Cardiac fibroblast (primary cell): ENCODE data around the gene PCNX1.

Experiments
- DNase-seq, 2 donors: peaks; one replicate each; pipeline versions ENCODE4 v3.0.0 to v3.0.0-alpha.2; 2010; ENCODE audit warnings: low read depth in 2 of 2
- H3K4me3 ChIP-seq, 2 donors: replicated peaks in 1 of 2; 1 replicate in 1 of 2; 2 replicates in 1 of 2; pipeline ENCODE4 v1.5.1; 2011; ENCODE audit warnings: low read depth in 2 of 2, low read length in 2 of 2, mild to moderate bottlenecking in 2 of 2, moderate library complexity in 1 of 2
- CTCF ChIP-seq: IDR thresholded peaks from one replicate; pipeline ENCODE4 v1.5.1; 2011; ENCODE audit warnings: low read depth, mild to moderate bottlenecking, low read length, inconsistent platforms

PCNX1 gene

GRCh38 chr14:70896981-70897380 lies 10.3 kb upstream of the PCNX1 start:
- no peak for DNase-seq
- TF ChIP-seq CTCF: no peak
- H3K4me3 ChIP-seq: no peak overlapping the region

- peak; percentile 56 to 76 for DNase-seq
- no peak for TF ChIP-seq CTCF
- no peak overlapping the region for H3K4me3 ChIP-seq
These were observed 9.8 kb upstream of the PCNX1 start for GRCh38 chr14:70897464-70897863.

GRCh38 chr14:70898111-70898745 lies 9.0 kb upstream of the PCNX1 start:
- no peak for TF ChIP-seq CTCF
- no peak for DNase-seq
- H3K4me3 ChIP-seq: no peak overlapping the region

- DNase-seq: peak; percentile 43 to 76
- H3K4me3 ChIP-seq: no peak overlapping the region
- TF ChIP-seq CTCF: no peak
These were observed 6.0 kb upstream of the PCNX1 start for GRCh38 chr14:70901269-70901668.

- no peak for DNase-seq
- TF ChIP-seq CTCF: no peak
- H3K4me3 ChIP-seq: no peak overlapping the region
These were observed 5.1 kb upstream of the PCNX1 start for GRCh38 chr14:70902184-70902583.

- no peak for DNase-seq
- no peak overlapping the region for H3K4me3 ChIP-seq
- TF ChIP-seq CTCF: no peak
These were observed 2.9 kb upstream of the PCNX1 start for GRCh38 chr14:70904373-70904772.

GRCh38 chr14:70905301-70905700 lies 2.0 kb upstream of the PCNX1 start:
- TF ChIP-seq CTCF: no peak
- peak; percentile 71 to 97 for DNase-seq
- peak overlapping the region in 1 of 2 donors; percentile 4 for H3K4me3 ChIP-seq
